ENCODE data around the gene CCDC192.

The CCDC192 gene

GRCh38 chr5:127872494-127872893, 169.3 kb downstream of the CCDC192 start:
- no peak for DNase-seq (ENCODE audit: low spot score)
- no peak for FAIRE-seq

GRCh38 chr5:127875235-127876021, 172.2 kb downstream of the CCDC192 start:
- peak; percentile 76 for DNase-seq (ENCODE audit: low spot score)
- FAIRE-seq, result peak; percentile 58

DNA sequence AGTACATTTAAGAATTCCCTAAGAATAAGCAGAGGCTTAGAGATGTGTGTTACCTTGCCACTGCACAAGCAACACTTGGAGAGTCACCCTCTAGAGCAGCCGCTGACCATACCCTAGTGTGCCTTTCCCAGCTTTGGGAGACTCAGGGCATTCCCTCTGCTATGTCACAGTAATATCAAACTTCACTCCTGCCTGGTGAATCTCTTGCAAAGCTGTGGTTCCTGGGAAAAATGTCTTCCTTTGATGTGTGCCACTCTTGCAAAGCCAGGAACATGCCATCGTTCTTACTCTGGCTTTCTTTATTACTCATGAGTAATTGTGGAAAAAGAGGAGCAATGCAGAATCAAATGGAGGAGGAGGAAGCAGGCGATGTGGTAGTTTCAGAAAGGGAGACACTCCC, 173.2 kb downstream of the CCDC192 start:
- peak; percentile 55 for DNase-seq (ENCODE audit: low spot score)

DNA sequence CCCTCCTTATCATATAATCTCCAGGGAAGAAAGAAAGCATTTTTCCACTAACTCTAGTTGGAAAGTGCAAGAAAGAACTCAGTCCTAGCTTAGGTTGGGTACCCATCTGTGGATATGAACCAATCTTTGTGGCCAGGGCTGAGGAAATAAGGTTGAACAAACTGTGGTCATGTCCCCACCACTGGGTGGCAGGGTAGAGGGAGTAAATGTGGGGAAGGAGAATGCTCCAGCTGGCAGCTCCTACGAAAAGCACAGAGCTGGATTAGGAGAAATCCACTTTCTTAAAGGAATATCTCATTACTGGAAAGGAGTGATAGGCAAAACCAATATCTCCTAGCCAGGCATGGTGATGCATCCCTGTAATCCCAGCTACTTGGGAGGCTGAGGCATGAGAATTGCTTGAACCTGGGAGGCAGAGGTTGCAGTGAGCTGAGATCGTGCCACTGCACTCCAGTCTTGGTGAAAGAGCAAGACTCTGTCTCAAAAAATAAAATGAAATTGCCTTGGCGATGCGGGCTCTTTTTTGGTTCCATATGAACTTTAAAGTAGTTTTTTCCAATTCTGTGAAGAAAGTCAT, 175.1 kb downstream of the CCDC192 start:
- no peak for FAIRE-seq
- DNase-seq (ENCODE audit: low spot score), result peak; percentile 14

More for the DNA sequence above, 173.2 kb downstream of the CCDC192 start:
- no peak for FAIRE-seq

DNA sequence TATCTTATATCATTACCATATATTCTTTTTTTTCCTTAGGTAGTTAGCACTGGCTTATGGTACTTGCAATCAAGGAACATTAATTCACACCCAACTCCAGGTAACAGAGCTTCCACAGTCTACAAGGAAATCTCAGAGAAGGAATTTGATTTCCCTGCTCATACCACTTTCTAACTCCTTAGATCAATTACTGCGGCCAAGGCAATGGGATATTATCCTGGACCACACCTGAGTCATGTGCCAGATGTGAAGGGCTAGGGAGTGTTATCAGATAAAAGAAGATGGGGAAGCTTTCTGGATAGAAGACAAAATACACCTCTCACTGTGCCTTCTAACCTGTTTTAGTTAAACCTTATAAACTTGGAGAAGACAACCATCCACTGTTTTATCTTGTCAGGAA, 181.2 kb downstream of the CCDC192 start:
- no peak for DNase-seq (ENCODE audit: low spot score)
- no peak for FAIRE-seq

DNA sequence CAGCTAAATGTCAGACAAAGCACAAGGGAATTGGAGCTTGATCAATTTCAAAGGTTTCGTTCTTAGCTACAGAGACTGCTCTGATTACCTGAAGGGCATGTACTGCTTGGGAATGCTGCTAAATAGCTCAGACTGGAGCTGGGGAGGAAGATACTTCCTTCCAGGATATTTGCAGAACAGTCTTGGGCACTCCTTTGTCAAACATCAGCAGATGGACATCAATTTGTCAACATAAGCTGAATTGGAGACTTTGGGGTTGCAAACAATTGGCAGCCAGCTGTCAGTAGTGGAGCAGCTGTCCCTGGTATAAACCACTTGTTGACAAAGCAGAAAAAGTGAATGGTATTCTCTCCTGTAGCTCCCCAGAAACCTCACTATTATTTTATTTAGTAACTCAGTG, 182.0 kb downstream of the CCDC192 start:
- FAIRE-seq (no peak), DNase-seq (ENCODE audit: low spot score) (no peak)

DNA sequence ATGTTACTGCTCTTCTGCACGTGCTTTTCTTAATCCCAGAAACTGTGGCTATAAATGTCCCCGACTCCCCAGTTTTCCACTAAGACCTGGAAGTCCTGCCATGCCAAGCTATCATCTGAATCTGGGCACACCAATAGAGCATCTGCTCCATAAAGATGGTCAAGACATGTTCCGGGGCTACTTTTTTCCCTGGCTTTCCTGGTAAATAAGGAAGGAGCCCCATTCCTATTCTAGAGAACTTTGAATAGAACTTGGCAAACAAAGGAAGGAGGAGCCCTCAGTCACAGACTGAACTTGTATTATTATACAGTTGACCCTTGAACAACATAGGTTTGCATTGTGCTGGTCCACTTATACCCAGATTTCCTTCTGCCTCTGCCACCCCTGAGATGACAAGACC, 182.9 kb downstream of the CCDC192 start:
- no peak for FAIRE-seq

DNA sequence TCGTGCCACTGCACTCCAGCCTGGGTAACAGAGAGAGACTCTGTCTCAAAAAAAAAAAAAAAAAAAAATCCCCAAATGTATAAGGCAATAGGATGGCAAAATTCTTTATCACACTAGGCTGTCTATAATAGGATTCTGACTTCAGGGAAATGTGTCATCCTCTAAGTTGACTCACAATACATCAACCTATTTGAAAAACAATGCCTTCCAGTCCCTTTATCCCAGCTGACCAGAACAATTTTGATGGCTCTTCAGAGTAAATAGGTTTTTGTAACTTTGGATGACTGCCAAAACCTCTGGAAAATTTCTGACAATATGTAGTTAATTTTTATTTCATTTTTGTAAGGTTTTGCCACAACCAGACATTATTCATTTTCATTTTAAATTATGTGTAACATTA, 184.1 kb downstream of the CCDC192 start:
- no peak for DNase-seq (ENCODE audit: low spot score)
- FAIRE-seq, result no peak

More for the DNA sequence above, 182.9 kb downstream of the CCDC192 start:
- DNase-seq (ENCODE audit: low spot score), result no peak

DNA sequence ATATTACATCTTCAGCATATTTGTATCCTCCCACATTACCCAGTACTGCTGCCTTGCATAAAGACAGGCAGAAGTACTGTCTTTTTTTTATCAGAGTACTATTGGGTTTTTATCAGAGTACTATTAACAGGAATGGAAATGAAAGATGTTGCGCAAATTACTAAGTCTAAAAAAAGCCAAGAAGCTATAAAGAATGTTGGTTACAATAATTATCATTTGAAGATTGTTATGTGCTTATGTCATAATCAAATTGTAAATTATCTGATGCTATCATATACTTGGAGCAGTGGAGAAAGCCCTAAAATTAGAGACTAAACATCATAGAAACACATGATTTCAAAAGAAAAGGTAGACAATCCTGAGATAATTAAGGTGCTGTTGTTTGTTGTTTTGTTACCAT, 188.8 kb downstream of the CCDC192 start:
- no peak for DNase-seq (ENCODE audit: low spot score)
- no peak for FAIRE-seq

DNA sequence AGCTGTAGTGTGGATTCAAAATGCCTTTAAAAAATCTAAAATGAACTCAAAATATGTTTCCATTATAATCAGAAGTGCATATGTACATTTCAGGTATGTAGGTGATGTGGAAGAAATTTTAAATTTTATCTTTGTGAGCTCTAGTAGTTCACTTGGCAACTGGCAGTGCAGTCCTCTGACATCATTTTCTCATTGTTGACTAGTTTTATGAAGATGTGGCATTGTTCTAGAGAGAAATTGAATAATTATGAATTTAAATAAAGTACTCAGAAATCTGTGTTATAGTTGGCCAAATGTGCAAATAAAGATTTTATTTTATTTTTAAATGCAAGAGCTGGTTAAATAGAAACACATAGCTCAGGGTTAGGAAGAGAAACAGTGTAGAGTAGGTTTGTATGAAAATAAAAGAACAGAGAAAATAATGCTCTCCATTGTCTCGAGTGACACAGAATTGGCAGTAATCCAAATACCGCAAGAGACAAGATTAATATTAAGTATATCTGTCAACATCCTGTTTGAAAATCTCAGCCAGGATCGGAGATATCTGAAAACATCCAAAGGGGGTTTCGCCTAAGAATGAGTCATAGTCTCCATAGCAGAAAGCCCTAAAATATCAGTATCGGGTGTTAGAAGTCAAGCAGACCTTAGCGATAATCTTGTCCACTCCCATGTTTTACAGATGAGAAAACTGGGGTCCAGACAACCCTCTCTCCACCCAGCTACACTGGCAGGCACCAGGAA, 189.4 kb downstream of the CCDC192 start:
- DNase-seq (ENCODE audit: low spot score), result peak; percentile 13
- FAIRE-seq, result peak; percentile 40

- no peak for FAIRE-seq
- no peak for DNase-seq (ENCODE audit: low spot score)
These were observed 190.0 kb downstream of the CCDC192 start for GRCh38 chr5:127893232-127893631.

GRCh38 chr5:127894461-127894860, 191.3 kb downstream of the CCDC192 start:
- DNase-seq (ENCODE audit: low spot score) (no peak), FAIRE-seq (no peak)

GRCh38 chr5:127898551-127899213, 195.5 kb downstream of the CCDC192 start:
- DNase-seq (ENCODE audit: low spot score) (no peak), FAIRE-seq (no peak)

DNA sequence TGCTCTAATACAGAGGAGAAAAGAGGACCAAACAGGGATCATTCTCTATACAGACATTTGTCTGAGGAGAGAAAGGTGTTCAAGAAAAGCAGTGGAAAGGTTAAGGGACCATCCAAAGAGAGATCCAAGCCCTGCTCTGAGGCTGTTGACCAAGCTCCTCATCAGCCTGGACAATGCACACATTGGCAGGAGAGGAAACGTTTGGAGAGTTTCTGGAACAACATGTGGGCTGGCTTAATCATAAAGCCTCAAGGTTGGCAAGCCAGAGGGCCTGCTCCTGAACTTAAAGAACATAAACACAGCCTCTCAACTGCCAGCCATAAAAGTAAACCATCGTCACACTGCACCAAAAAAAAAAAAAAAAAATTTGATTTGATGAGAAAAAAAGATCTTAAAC, 196.0 kb downstream of the CCDC192 start:
- DNase-seq (ENCODE audit: low spot score) (no peak), FAIRE-seq (no peak)

GRCh38 chr5:127906562-127907204, 203.5 kb downstream of the CCDC192 start:
- no peak for FAIRE-seq
- no peak for DNase-seq (ENCODE audit: low spot score)

- DNase-seq (ENCODE audit: low spot score), result no peak
These were observed 204.7 kb downstream of the CCDC192 start for GRCh38 chr5:127907907-127908306.

GRCh38 chr5:127909066-127909465, 205.9 kb downstream of the CCDC192 start:
- FAIRE-seq (no peak), DNase-seq (ENCODE audit: low spot score) (peak; percentile 36)

More at GRCh38 chr5:127907907-127908306, 204.7 kb downstream of the CCDC192 start:
- FAIRE-seq, result no peak

GRCh38 chr5:127909821-127910220, 206.6 kb downstream of the CCDC192 start:
- DNase-seq (ENCODE audit: low spot score) (no peak), FAIRE-seq (no peak)

- DNase-seq (ENCODE audit: low spot score), result no peak
- FAIRE-seq, result no peak
These were observed 207.2 kb downstream of the CCDC192 start for GRCh38 chr5:127910307-127910956.

- DNase-seq (ENCODE audit: low spot score), result no peak
- no peak for FAIRE-seq
These were observed 208.4 kb downstream of the CCDC192 start for GRCh38 chr5:127911619-127912018.

- no peak for FAIRE-seq
- DNase-seq (ENCODE audit: low spot score), result no peak
These were observed 209.2 kb downstream of the CCDC192 start for GRCh38 chr5:127912411-127912810.

Measured in RCC 7860 (cell line).